Cardiac fibroblast (primary cell): ENCODE results near the gene GRK2.
"Not testable (repeated sequence)": the region's sequence is repeated elsewhere in the genome, so short reads cannot be mapped to it uniquely, and the experiment has no call there.

Experiments
- DNase-seq, 2 donors: peaks; one replicate each; pipeline versions ENCODE4 v3.0.0 to v3.0.0-alpha.2; 2010; ENCODE audit warnings: low read depth in 2 of 2
- H3K4me3 ChIP-seq, 2 donors: replicated peaks in 1 of 2; 1 replicate in 1 of 2; 2 replicates in 1 of 2; pipeline ENCODE4 v1.5.1; 2011; ENCODE audit warnings: low read depth in 2 of 2, low read length in 2 of 2, mild to moderate bottlenecking in 2 of 2, moderate library complexity in 1 of 2
- CTCF ChIP-seq: IDR thresholded peaks from one replicate; pipeline ENCODE4 v1.5.1; 2011; ENCODE audit warnings: low read depth, mild to moderate bottlenecking, low read length, inconsistent platforms

GRK2 gene

DNA sequence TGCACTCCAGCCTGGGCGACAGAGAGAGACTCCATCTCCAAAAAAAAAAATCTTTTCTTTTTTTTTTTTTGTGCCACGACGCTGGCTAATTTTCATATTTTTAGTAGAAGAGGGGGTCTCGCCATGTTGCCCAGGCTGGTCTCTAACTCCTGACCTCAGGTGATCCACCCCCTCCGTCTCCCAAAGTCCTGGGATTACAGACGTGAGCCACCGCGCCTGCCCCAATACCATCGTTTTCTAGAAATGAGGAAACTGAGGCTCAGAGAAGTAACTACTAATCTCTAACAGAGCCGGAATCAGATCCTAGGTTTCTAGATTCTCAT lies 50.6 kb downstream of the GRK2 start:
- no peak for TF ChIP-seq CTCF
- no peak for DNase-seq
- peak overlapping the region; percentile 84 to 93 for H3K4me3 ChIP-seq

DNA sequence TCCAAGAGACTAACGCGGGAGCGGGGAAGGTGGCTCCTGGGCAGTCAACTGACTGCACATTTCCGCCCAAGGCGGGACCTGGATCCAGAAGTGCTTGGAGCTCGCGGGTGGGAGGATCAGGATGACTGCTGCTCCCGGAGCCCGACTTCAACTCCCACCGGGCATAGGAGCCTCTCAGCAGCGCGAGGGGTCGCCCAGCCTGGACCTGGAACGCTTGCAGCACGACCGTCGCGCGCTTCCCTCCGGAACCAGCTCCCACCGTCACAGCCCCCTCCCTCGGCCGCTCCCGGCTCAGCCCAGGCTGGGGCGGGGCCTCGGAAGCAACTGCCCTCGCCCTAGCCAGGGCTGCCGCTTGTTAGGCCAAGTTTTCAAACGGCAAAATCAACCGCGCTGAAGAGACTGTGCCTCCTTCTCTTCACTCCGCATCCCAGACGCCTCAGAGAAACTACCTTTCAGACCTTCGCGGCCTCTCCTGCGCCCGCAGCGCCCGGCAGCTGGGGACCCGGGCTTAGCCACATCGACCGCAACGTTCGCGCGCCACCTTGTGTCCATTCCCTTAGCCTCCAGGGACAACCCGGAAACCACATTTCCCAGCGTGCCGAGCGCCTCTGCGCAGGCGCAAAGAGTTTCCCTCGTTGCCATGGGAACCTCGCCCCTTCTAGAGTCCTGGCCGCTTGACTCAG lies 51.1 kb downstream of the GRK2 start:
- DNase-seq: peak; percentile 94 to 96
- peak; percentile 85 for TF ChIP-seq CTCF
- H3K4me3 ChIP-seq: peak overlapping the region; percentile 84 to 93

DNA sequence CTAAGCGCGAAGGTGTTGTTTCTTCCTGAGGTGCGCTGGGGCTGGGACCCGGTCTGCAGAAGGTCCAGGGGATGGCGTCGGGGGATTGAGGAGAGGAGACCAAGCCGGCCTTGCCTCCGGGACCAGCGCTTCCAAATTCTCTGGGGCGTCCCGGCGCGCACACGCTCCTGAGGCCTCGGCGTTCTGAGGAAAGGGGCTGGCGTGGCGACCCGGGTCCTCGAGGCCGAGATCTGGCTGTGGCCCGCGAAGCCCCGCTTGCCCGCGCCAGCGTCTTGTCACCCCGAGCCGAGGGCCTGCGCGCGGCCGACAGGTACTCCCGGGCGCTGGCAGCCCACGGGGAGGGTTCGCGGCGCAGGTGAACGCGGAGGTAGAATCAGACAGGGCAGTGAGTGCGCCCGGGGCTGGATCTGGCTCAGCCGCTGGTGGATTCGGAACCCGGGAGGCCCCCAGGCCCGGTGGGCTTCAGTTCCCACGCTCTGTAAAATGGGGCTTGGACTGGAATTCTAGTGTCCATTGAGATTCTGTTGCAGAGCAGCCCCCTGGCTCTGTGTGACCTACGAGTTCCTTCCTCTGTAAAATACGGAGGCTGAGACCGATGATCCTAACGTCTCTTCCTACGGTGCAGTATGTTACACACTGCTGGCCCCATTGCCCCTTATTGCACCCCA lies 51.7 kb downstream of the GRK2 start:
- peak overlapping the region; percentile 84 to 93 for H3K4me3 ChIP-seq
- DNase-seq: no peak
- TF ChIP-seq CTCF: no peak

DNA sequence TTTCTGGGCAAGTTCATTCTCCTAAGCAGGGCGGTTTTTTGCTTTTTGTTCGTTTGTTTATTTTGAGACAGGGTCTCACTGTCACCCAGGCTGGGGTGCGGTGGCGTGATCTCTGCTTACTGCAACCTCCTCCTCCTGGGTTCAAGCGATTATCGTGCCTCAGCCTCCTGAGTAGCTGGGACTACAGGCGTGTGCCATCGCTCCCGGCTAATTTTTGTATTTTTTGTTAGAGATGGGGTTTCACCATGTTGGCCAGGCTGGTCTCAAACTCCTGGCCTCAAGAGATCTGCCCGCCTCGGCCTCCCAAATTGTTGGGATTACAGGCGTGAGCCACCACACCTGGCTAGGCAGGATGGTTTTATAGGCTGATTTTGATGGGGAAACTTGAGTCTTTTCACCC lies 52.6 kb downstream of the GRK2 start:
- DNase-seq, H3K4me3 ChIP-seq: not testable (repeated sequence)

DNA sequence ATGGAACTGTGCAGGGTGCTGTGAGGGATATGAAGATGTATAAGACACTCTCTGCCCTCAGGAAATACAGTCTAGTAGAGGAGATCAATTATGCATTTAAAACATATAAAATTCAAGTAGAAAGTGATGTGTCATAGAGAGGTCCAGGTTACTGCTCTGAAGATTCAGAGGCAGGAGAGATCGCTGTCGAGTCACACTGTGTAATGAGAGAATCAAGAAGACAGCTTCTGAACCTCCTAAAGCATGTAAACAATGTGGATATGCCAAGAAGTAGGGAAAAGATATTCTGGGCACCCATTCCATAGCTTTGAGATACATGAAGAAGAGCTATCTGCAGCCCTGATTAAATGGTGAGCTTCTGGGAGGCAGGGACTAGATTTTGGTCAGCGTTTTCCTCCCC lies 53.7 kb downstream of the GRK2 start:
- DNase-seq: no peak
- no peak for TF ChIP-seq CTCF

GRCh38 chr11:67320691-67321090 lies 54.4 kb downstream of the GRK2 start:
- no peak overlapping the region for H3K4me3 ChIP-seq
- no peak for TF ChIP-seq CTCF
- no peak for DNase-seq

More for the DNA sequence above, 53.7 kb downstream of the GRK2 start:
- H3K4me3 ChIP-seq: no peak overlapping the region

DNA sequence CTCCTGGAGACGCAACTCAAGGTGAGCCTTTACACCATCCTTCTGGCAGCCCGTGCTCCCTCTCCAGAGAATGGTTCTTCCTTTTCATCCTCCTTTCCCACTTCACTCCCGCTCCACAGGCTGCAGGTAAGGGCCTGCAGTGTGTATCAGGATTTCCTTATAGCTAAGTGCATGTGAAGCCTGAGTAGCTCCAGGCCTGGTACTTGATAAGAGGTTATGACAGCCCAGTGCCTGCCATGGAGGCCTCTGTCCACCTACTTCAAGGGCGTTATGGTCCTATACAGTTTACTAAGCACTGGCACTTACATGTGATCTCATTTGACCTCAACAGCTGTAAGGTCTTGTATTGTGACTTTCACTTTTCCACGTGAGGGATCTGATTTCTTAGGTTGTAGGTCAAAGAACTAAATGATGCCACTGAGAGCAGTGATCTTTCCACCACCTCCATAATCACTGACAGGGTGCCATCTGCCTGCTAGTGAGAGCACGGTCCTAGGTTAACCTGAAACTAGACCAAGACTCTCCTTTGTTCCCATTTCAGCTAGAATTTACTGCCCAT lies 55.1 kb downstream of the GRK2 start:
- no peak for TF ChIP-seq CTCF
- DNase-seq: no peak
- H3K4me3 ChIP-seq: no peak overlapping the region
